GM10266 (cell line): Measurements from ENCODE around the gene GAREM1.

Source experiments
- DNase-seq: peaks from one replicate; pipeline ENCODE4 v3.0.0; 2012; ENCODE audit errors: extremely low spot score
- TF ChIP-seq, protein P1 (sequence below): IDR thresholded peaks from 2 replicates; pipeline ENCODE4 v1.5.1; 2012; ENCODE audit warnings: mild to moderate bottlenecking, low read depth; ENCODE audit not compliant: control insufficient read depth, insufficient read depth; ENCODE audit errors: missing control alignments

Gene GAREM1

DNA sequence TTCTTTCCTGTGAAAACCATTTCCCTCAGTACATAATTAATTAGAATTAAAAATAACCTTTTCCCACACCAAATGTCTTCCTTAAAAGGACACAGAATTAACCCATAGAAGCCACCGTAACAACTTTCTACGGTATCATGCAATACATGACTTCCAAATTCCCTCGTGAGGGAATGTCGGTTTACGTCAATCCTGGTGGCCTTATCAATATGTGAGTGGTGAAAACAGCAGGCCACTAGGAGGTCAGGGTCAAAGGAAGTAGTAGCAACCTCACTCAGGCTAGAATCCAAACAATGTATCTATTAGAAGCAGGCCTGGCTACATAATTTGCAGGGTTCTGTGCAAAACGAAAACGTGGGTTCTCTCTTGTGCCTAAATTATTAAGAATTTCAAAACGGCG lies 112.2 kb downstream of the GAREM1 start:
- no peak for DNase-seq
- TF ChIP-seq, protein P1, sequence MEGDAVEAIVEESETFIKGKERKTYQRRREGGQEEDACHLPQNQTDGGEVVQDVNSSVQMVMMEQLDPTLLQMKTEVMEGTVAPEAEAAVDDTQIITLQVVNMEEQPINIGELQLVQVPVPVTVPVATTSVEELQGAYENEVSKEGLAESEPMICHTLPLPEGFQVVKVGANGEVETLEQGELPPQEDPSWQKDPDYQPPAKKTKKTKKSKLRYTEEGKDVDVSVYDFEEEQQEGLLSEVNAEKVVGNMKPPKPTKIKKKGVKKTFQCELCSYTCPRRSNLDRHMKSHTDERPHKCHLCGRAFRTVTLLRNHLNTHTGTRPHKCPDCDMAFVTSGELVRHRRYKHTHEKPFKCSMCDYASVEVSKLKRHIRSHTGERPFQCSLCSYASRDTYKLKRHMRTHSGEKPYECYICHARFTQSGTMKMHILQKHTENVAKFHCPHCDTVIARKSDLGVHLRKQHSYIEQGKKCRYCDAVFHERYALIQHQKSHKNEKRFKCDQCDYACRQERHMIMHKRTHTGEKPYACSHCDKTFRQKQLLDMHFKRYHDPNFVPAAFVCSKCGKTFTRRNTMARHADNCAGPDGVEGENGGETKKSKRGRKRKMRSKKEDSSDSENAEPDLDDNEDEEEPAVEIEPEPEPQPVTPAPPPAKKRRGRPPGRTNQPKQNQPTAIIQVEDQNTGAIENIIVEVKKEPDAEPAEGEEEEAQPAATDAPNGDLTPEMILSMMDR: no peak

DNA sequence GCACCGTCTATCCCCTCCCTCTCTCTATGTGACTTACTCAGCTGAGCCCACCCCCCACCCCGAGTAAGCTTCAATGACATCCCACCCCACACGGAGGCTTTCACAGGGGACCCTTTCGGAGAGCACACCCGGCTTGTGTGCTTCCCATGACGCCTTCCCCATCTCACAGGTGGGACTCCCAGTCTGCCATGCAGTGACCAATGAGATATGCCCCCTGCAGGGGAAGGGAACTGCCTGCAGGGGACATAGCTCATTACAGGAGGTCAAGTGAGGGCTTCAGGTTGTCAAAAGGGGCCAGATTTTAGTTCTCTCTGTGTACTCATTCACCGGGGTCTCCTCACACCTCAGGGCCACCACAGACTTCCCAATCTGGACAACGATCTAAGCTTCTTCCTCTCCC lies 112.6 kb downstream of the GAREM1 start:
- no peak for DNase-seq
- TF ChIP-seq, protein P1: no peak

DNA sequence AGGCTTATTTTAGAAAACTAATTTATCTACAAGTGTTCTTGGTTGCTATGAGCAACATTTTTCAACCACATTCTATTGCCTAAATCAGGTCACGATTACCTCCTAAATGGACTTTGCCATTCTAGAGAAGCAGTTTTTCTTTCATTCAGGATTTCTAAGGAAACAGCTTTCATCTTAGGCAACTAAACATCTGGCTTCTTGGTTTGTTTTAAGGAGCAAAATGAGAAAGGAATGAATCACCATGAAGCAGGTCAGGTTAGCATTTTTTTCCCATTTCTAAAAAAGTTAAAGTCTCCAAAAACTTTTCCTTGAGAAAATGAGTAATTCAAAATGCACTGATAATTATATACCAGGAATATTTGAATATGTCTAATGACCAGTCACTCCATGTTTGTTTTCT lies 114.8 kb downstream of the GAREM1 start:
- no peak for DNase-seq
- TF ChIP-seq, protein P1: no peak

DNA sequence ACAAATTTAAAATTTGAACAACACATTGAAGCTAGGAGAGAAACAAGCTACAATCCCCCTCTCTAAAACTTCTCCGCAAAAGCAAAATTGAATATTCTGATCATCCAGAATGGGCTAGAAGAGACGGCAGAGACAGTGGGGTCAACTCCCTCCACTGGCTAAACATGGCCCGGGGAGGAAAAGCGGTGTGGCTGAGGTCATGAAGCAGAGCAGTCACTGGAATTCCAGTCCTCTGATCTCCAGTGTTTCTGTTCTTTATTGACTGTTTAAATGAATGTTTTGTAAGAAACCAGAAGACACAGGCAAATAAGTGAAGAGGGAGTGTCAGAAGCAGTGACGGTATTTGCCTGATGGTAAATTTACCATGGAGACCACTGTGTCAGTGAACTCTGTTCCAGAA lies 116.2 kb downstream of the GAREM1 start:
- TF ChIP-seq, protein P1: no peak
- no peak for DNase-seq

DNA sequence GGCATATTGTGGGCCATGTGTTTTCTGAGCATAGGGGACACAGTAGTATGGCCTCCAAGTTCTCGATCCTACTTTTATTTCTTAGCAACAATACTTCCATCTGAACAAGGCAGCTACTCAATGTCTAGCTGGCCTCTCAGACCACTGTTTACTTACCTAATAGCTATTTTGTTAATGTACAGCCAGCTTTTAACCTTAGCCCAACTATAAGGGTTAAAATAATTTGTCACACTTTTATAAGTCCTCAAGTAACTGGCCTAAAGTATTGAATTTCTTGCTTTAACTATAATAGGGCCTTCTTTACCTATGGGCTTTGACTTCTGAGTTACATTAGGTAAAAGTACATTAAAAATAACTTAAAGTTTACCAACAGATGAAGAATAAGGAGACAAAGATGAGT lies 117.4 kb downstream of the GAREM1 start:
- TF ChIP-seq, protein P1: no peak
- no peak for DNase-seq

DNA sequence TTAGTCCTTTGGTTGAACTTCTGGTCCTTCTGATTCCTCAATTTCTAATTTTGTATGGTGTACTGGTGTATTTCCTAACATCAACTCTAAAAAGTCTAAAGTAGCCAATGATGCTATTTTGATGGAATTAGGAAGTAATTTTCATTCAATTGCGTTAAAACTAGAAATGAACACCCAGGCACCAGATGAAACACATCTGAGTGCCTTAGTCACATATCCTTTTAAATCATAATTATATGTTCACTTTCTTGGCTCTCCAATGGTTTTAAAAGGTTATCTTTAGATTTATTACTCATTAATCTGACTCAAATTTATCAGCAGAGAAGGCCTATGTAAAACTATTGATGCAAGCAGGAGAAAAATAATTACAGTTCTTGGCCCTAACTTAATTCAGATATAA lies 119.7 kb downstream of the GAREM1 start:
- no peak for DNase-seq
- TF ChIP-seq, protein P1: no peak

DNA sequence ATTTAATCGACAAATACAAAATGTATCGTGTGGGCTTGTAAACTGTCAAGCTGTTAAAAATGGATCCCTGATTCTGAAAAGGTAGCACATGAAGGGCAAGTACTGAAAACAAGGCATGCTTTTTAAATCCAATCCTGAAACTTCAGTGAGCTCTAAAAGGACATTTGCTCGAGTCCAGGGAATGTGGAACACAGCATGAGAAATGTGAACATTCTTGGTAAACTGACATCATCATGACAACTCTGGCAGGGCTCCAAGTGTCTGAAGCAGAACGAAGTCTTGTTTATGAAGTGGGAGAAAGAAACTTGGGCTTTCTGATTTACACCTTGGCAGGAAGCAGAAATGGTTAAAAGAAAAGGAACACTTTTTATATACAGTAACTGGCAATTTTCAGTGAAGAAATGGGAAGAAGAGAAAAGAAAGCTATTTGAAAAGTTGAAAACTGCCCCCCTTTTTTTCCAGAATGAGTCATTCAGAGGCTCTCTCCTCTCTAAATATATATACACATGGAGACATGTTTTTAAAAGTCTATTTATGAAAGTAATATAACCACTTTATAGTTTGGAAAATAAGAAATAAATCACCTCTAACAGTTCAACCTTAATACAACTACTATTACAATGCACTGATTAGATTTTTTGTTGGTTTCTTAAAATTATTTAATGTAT lies 120.8 kb downstream of the GAREM1 start:
- no peak for DNase-seq
- TF ChIP-seq, protein P1: no peak
